Measurements from ENCODE around the gene CFAP92. TPM values are rescaled to one million over a fixed set of nuclear protein-coding genes. Genes with fewer than 3 reads are reported as not detected.
A peak's percentile ranks its signal among the peaks of the same experiment; 100 is the strongest.

Gene CFAP92
- total RNA-seq, 3 donors from 2014 or later: 0.66 to 1.4 (median 1.3) TPM

- H3K27me3 ChIP-seq: no peaks in the 10 kb centered on the region
- peak overlapping the region; percentile 95 to 97 for H3K27ac ChIP-seq
- H3K36me3 ChIP-seq: no peaks in the 10 kb centered on the region
- TF ChIP-seq CTCF (IDR thresholded peaks at IDR 0.05) (no peak), POLR2AphosphoS5 (IDR thresholded peaks at IDR 0.05) (no peak), POLR2A (IDR thresholded peaks at IDR 0.05) (no peak)
- H3K4me1 ChIP-seq: peaks cover 2 to 16% of the 10 kb centered on the region in 2 donors
- no peak for DNase-seq (ENCODE audit: low spot score in 2 of 2)
- H3K4me3 ChIP-seq: peak overlapping the region; percentile 68 to 77 (median 74)
- H3K9me3 ChIP-seq: no peaks in the 10 kb centered on the region
- intact Hi-C loops (cut with DNase I; ENCODE audit: low total_unique reads): no loop called here
Observed at GRCh38 chr3:128879991-128880390, 113.9 kb downstream of the CFAP92 start.

GRCh38 chr3:128879125-128879969, 114.5 kb downstream of the CFAP92 start, which contains the start of gene ACAD9:
ACAD9 (plus strand) TSS chr3:128879620; CDS start chr3:128879692, 72 bp downstream.
- peak; percentile 97 for DNase-seq (ENCODE audit: low spot score in 2 of 2)
- H3K4me1 ChIP-seq: peaks cover 2 to 16% of the 10 kb centered on the region in 2 donors
- intact Hi-C loops (cut with DNase I; ENCODE audit: low total_unique reads): no loop called here
- H3K4me3 ChIP-seq: peak within 1 kb of the TSS; percentile 68 to 77 (median 74)
- TF ChIP-seq POLR2AphosphoS5 (IDR thresholded peaks at IDR 0.05): peak; percentile 94 to 99 (median 98)
- peak; percentile 94 for TF ChIP-seq POLR2A (IDR thresholded peaks at IDR 0.05)
- no peak for TF ChIP-seq CTCF (IDR thresholded peaks at IDR 0.05)
- no peaks in the 10 kb centered on the region for H3K27me3 ChIP-seq
- H3K36me3 ChIP-seq: no peaks in the 10 kb centered on the region
- peak within 1 kb of the TSS; percentile 95 to 97 for H3K27ac ChIP-seq
- H3K9me3 ChIP-seq: no peaks in the 10 kb centered on the region

GRCh38 chr3:128878556-128879124, 115.2 kb downstream of the CFAP92 start:
- peaks cover 2 to 16% of the 10 kb centered on the region in 2 donors for H3K4me1 ChIP-seq
- TF ChIP-seq POLR2A (IDR thresholded peaks at IDR 0.05) (no peak), CTCF (IDR thresholded peaks at IDR 0.05) (no peak), POLR2AphosphoS5 (IDR thresholded peaks at IDR 0.05) (no peak)
- intact Hi-C loops (cut with DNase I; ENCODE audit: low total_unique reads): no loop called here

GRCh38 chr3:128878011-128878457, 115.8 kb downstream of the CFAP92 start:
- intact Hi-C loops (cut with DNase I; ENCODE audit: low total_unique reads): no loop called here
- no peaks in the 10 kb centered on the region for H3K36me3 ChIP-seq
- TF ChIP-seq POLR2AphosphoS5 (IDR thresholded peaks at IDR 0.05): no peak
- no peak for TF ChIP-seq CTCF (IDR thresholded peaks at IDR 0.05)
- no peak for TF ChIP-seq POLR2A (IDR thresholded peaks at IDR 0.05)
- no peaks in the 10 kb centered on the region for H3K27me3 ChIP-seq
- H3K27ac ChIP-seq: peak overlapping the region; percentile 95 to 97
- H3K4me3 ChIP-seq: peak overlapping the region; percentile 68 to 77 (median 74)
- no peaks in the 10 kb centered on the region for H3K9me3 ChIP-seq
- no peak for DNase-seq (ENCODE audit: low spot score in 2 of 2)
- H3K4me1 ChIP-seq: peaks cover 2 to 16% of the 10 kb centered on the region in 2 donors

More at GRCh38 chr3:128878556-128879124, 115.2 kb downstream of the CFAP92 start:
- H3K36me3 ChIP-seq: no peaks in the 10 kb centered on the region
- peak overlapping the region; percentile 95 to 97 for H3K27ac ChIP-seq
- peak overlapping the region; percentile 68 to 77 (median 74) for H3K4me3 ChIP-seq
- DNase-seq (ENCODE audit: low spot score in 2 of 2): no peak
- H3K9me3 ChIP-seq: no peaks in the 10 kb centered on the region
- no peaks in the 10 kb centered on the region for H3K27me3 ChIP-seq

Data from breast epithelium (tissue), 4 donors.